Measurements from ENCODE around the gene NR3C1.

The NR3C1 gene

GRCh38 chr5:143397302-143398052 is 6.0 kb downstream of the NR3C1 start:
- no peak for DNase-seq

GRCh38 chr5:143396353-143396940 is 7.0 kb downstream of the NR3C1 start:
- no peak for DNase-seq

GRCh38 chr5:143395638-143396352 is 7.7 kb downstream of the NR3C1 start:
- no peak for DNase-seq

GRCh38 chr5:143393524-143393923 is 10.0 kb downstream of the NR3C1 start:
- no peak for DNase-seq

GRCh38 chr5:143390941-143391340 is 12.5 kb downstream of the NR3C1 start:
- DNase-seq = no peak

- no peak for DNase-seq
Measured at GRCh38 chr5:143390258-143390657, 13.2 kb downstream of the NR3C1 start.

- no peak for DNase-seq
Measured at GRCh38 chr5:143386725-143387124, 16.8 kb downstream of the NR3C1 start.

GRCh38 chr5:143384865-143385657 is 18.4 kb downstream of the NR3C1 start:
- no peak for DNase-seq

- DNase-seq = no peak
Measured at GRCh38 chr5:143383988-143384387, 19.5 kb downstream of the NR3C1 start.

GRCh38 chr5:143379606-143380005 is 23.9 kb downstream of the NR3C1 start:
- DNase-seq = no peak

GRCh38 chr5:143376911-143377813 is 26.3 kb downstream of the NR3C1 start:
- no peak for DNase-seq

GRCh38 chr5:143376195-143376779 is 27.2 kb downstream of the NR3C1 start:
- no peak for DNase-seq

- no peak for DNase-seq
Measured at GRCh38 chr5:143374496-143375217, 28.8 kb downstream of the NR3C1 start.

- DNase-seq = no peak
Measured at GRCh38 chr5:143373076-143373475, 30.4 kb downstream of the NR3C1 start.

GRCh38 chr5:143372187-143372829 is 31.2 kb downstream of the NR3C1 start:
- DNase-seq = no peak

- DNase-seq = no peak
Measured at GRCh38 chr5:143370440-143370839, 33.0 kb downstream of the NR3C1 start.

- no peak for DNase-seq
Measured at GRCh38 chr5:143364061-143364460, 39.4 kb downstream of the NR3C1 start.

- no peak for DNase-seq
Measured at GRCh38 chr5:143362664-143363227, 40.7 kb downstream of the NR3C1 start.

- DNase-seq = no peak
Measured at GRCh38 chr5:143361438-143361837, 42.0 kb downstream of the NR3C1 start.

- DNase-seq = no peak
Measured at GRCh38 chr5:143360755-143361154, 42.7 kb downstream of the NR3C1 start.

Measured in CD4-positive, alpha-beta T cell treated with Interleukin-15 for 1 hour (primary cell).